Subcutaneous abdominal adipose tissue (tissue), 5 donors: ENCODE results near the gene ST6GALNAC2.
"Not testable (repeated sequence)": the region's sequence is repeated elsewhere in the genome, so short reads cannot be mapped to it uniquely, and the experiment has no call there.

ENCODE experiments used
- H3K27ac ChIP-seq: one replicate; pipeline ENCODE4 v1.7.0; 2013; ENCODE audit warnings: low read depth, mild to moderate bottlenecking, inconsistent platforms, low read length, moderate library complexity
- H3K27me3 ChIP-seq, 5 donors: one replicate each; pipeline ENCODE4 v1.7.0; 2013; ENCODE audit warnings: low read length in 5 of 5, inconsistent platforms in 1 of 5; ENCODE audit not compliant: control insufficient read depth in 5 of 5, insufficient read depth in 4 of 5
- H3K36me3 ChIP-seq, 5 donors: one replicate each; pipeline ENCODE4 v1.7.0; 2013; ENCODE audit warnings: low read length in 5 of 5; ENCODE audit not compliant: control insufficient read depth in 5 of 5, insufficient read depth in 5 of 5
- H3K4me1 ChIP-seq, 5 donors: one replicate each; pipeline ENCODE4 v1.7.0; 2013; ENCODE audit warnings: low read length in 5 of 5, mild to moderate bottlenecking in 3 of 5, moderate library complexity in 1 of 5; ENCODE audit not compliant: control insufficient read depth in 5 of 5, insufficient read depth in 5 of 5
- H3K4me3 ChIP-seq, 5 donors: one replicate each; pipeline ENCODE4 v1.7.0; 2013; ENCODE audit warnings: low read length in 5 of 5, low read depth in 1 of 5
- H3K9ac ChIP-seq, 5 donors: one replicate each; pipeline ENCODE4 v1.7.0; 2013; ENCODE audit warnings: low read length in 5 of 5, mild to moderate bottlenecking in 4 of 5, moderate library complexity in 3 of 5
- H3K9me3 ChIP-seq, 5 donors: one replicate each; pipeline ENCODE4 v1.7.0; 2013; ENCODE audit warnings: low read length in 5 of 5; ENCODE audit not compliant: control insufficient read depth in 5 of 5
- donor health status: healthy.
- donor health status: healthy.
- donor health status: healthy.
- donor health status: healthy.
- donor health status: healthy.

ST6GALNAC2 gene

GRCh38 chr17:76617838-76618237, 32.2 kb upstream of the ST6GALNAC2 start:
- Histone ChIP-seq H3K27ac (no peak overlapping the region), H3K9me3 (no peaks in the 10 kb centered on the region), H3K4me1 (no peaks in the 10 kb centered on the region)

GRCh38 chr17:76614912-76615617, 29.4 kb upstream of the ST6GALNAC2 start:
- Histone ChIP-seq H3K36me3 (no peaks in the 10 kb centered on the region), H3K27me3 (no peaks in the 10 kb centered on the region), H3K4me1 (no peaks in the 10 kb centered on the region), H3K4me3 (no peak overlapping the region), H3K27ac (no peak overlapping the region), H3K9ac (no peak overlapping the region), H3K9me3 (no peaks in the 10 kb centered on the region)

More at GRCh38 chr17:76617838-76618237, 32.2 kb upstream of the ST6GALNAC2 start:
- H3K36me3 ChIP-seq = no peaks in the 10 kb centered on the region
- no peak overlapping the region for H3K9ac ChIP-seq
- H3K27me3 ChIP-seq = no peaks in the 10 kb centered on the region
- no peak overlapping the region for H3K4me3 ChIP-seq

GRCh38 chr17:76614064-76614759, 28.6 kb upstream of the ST6GALNAC2 start:
- not testable (repeated sequence) for H3K27me3 ChIP-seq, H3K27ac ChIP-seq, H3K9ac ChIP-seq, H3K4me1 ChIP-seq, H3K4me3 ChIP-seq, H3K9me3 ChIP-seq, H3K36me3 ChIP-seq

GRCh38 chr17:76612977-76613851, 27.6 kb upstream of the ST6GALNAC2 start:
- no peak overlapping the region for H3K27ac ChIP-seq
- H3K4me3 ChIP-seq = no peak overlapping the region
- H3K9me3 ChIP-seq = no peaks in the 10 kb centered on the region
- no peaks in the 10 kb centered on the region for H3K4me1 ChIP-seq
- no peak overlapping the region for H3K9ac ChIP-seq
- H3K27me3 ChIP-seq = no peaks in the 10 kb centered on the region
- H3K36me3 ChIP-seq = no peaks in the 10 kb centered on the region

GRCh38 chr17:76612465-76612864, 26.8 kb upstream of the ST6GALNAC2 start:
- Histone ChIP-seq H3K4me3 (no peak overlapping the region), H3K9me3 (no peaks in the 10 kb centered on the region), H3K36me3 (no peaks in the 10 kb centered on the region), H3K4me1 (no peaks in the 10 kb centered on the region), H3K9ac (no peak overlapping the region), H3K27ac (no peak overlapping the region), H3K27me3 (no peaks in the 10 kb centered on the region)

- H3K4me1 ChIP-seq = no peaks in the 10 kb centered on the region
- no peaks in the 10 kb centered on the region for H3K27me3 ChIP-seq
- H3K9me3 ChIP-seq = no peaks in the 10 kb centered on the region
- no peak overlapping the region for H3K9ac ChIP-seq
- H3K4me3 ChIP-seq = no peak overlapping the region
- no peaks in the 10 kb centered on the region for H3K36me3 ChIP-seq
- no peak overlapping the region for H3K27ac ChIP-seq
Measured at GRCh38 chr17:76611758-76612157, 26.1 kb upstream of the ST6GALNAC2 start.

GRCh38 chr17:76611080-76611749, 25.6 kb upstream of the ST6GALNAC2 start:
- not testable (repeated sequence) for H3K9me3 ChIP-seq, H3K4me1 ChIP-seq, H3K27me3 ChIP-seq, H3K9ac ChIP-seq, H3K27ac ChIP-seq, H3K36me3 ChIP-seq, H3K4me3 ChIP-seq

- not testable (repeated sequence) for H3K4me1 ChIP-seq, H3K9me3 ChIP-seq, H3K9ac ChIP-seq, H3K27ac ChIP-seq, H3K4me3 ChIP-seq, H3K27me3 ChIP-seq, H3K36me3 ChIP-seq
Measured at GRCh38 chr17:76606685-76607084, 21.0 kb upstream of the ST6GALNAC2 start.

- Histone ChIP-seq H3K27me3 (peaks cover 0 to 2% (median 0%) of the 10 kb centered on the region in 5 donors), H3K4me1 (peaks cover 0 to 30% (median 15%) of the 10 kb centered on the region in 5 donors), H3K4me3 (no peak overlapping the region), H3K36me3 (no peaks in the 10 kb centered on the region), H3K9me3 (no peaks in the 10 kb centered on the region), H3K9ac (no peak overlapping the region), H3K27ac (no peak overlapping the region)
Measured at GRCh38 chr17:76601065-76601464, 15.4 kb upstream of the ST6GALNAC2 start.
